ENCODE data around the gene DNAJC25.

- no peak for TF ChIP-seq CTCF (IDR thresholded peaks at IDR 0.05)
- no peak for TF ChIP-seq POLR2AphosphoS5 (IDR thresholded peaks at IDR 0.05)
- no peak for TF ChIP-seq POLR2A (IDR thresholded peaks at IDR 0.05)
These were observed 52.3 kb downstream of the DNAJC25 start for GRCh38 chr9:111683392-111683791.

Measured in prostate gland (tissue), 2 donors.